HG03139 (cell line): ENCODE measurements around the gene VPS45.
"Not testable (repeated sequence)": the region's sequence is repeated elsewhere in the genome, so short reads cannot be mapped to it uniquely, and the experiment has no call there.

ENCODE experiments used
- ATAC-seq: cut with Tn5 transposase; IDR thresholded peaks from one replicate; pipeline ENCODE4 v1.9.1; 2021; ENCODE audit not compliant: unreplicated experiment

The VPS45 gene

DNA sequence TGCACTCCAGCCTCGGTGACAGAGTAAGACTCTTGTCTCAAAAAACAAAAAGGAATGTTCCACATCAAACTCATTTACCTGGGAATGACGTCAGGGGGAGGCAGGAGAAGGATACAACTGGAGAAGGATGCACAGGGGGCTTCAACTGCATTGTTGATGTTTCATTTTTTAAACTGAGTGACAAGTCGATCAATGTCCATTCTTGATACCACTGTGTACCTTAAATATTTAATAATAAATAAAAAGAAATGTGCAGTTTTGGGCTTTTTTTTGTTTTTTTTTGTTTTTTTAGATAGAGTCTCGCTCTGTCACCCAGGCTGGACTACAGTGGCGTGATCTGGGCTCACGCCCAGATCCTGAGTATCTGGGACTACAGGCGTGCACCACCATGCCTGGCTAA, 117.9 kb downstream of the VPS45 start:
- no peak for ATAC-seq

- not testable (repeated sequence) for ATAC-seq
Measured at GRCh38 chr1:150186438-150186788, 118.8 kb downstream of the VPS45 start.

DNA sequence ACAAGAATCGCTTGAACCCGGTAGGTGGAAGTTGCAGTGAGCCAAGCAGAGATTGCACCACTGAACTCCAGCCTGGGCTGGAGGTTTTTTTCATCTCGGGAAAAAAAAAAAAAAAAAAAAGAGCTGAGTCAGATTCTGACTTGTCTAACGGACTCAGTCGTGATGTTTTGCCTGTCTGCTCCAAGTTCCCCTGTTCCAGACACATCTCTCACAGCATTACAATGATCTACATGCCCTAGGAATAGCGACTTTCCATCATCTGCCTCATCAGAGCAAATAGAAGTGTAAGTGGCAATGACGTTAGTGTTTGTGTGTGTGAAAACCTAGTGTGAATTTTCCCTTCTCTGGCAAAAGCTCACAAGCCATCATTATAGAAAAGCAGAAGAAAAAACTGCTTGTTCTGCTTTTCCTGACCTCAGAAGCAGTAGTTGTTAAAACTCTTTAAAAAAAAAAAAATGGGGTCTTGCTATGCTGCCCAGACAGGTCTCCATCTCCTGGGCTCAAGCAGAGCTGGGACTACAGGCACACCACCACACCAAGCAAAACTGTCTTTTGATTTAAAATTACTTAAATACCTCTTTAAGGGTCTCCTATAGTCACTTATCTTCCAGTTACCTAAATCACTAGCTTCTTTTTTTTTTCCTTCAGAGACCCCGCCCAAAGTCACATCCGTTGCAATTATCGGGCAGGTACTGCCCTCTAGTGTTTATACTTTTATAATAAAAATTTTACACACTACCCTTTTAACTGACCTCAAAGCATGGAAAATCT, 119.4 kb downstream of the VPS45 start:
- no peak for ATAC-seq

DNA sequence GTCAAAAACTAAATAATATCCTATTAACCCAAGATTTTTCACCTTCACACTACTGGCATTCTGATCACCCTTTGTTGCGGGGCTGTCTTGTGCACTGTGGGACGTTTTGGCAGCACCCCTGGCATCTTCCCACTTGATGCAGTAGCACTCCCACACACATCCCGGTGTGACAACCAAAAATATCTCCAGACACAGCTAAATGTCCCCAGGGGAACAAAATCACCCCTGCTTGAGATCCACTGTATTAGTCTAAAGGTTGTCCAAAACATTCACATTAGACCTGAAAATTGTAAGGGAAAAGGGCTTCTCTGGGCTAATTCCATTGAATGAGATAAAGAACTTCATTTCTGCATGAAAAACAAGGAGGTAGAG, 120.0 kb downstream of the VPS45 start:
- ATAC-seq: no peak

- no peak for ATAC-seq
Measured at GRCh38 chr1:150192012-150192411, 124.4 kb downstream of the VPS45 start.

DNA sequence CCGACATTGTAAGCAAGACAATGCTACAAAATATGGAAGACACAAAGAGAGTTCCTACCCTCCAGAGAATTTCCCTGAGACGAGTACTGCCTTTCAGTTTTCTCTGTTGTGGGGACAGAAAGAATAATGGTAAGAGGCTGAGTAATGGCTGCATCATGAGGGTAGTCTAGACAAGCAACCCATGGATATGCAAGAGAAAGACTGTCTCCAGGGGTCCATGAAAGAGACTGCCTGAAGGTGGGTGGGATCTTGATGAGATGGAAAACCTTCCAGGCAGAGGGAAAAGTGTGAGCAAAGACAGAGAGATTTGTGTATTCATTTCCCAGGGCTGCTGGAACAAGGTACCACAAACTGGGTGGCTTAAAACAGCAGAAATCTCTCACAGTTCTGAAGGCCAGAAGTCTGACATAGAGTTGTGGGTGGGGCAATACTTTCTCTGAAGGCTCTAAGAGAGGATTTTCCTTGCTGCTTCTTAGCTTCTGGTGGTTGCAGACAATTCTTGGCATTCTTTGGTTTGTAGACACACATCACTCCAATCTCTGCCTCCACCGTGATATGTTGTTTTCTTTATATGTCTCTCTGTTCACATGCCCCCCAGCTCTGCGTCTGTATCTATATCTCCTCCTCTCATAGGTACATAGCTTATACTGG, 126.9 kb downstream of the VPS45 start:
- ATAC-seq: no peak
